Activated T-cell treated with anti-CD3 and anti-CD28 coated beads, Interleukin-2, amount 50 U/mL, for 48 hours (primary cell): ENCODE measurements around the gene RHOBTB3.

Experiments used
- DNase-seq, 2 experiments: peaks; one replicate each; pipeline ENCODE4 v3.0.0-alpha.2; 2020

Gene RHOBTB3

GRCh38 chr5:95733107-95733665 is 2.0 kb downstream of the RHOBTB3 start:
- DNase-seq, result no peak

GRCh38 chr5:95734187-95734586 is 3.1 kb downstream of the RHOBTB3 start:
- no peak for DNase-seq

DNA sequence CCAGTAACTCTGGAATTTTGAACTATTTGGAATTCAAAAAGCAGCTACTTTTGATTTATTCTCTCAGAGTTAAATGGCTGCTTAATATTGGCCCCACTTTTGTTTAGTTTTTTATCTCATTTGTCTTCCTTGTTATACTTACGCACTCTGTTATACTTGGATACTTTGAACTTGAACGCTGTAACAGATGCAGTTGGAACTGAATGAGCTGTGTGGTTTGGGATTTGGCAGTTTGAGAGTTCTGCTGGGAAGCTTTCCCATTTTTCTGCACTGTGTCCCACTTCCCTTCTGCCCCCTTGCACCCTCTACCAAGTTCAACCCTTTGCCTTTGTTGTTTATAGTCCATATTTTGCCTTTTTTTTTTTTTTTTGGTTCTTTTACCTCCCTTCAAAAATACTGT is 3.8 kb downstream of the RHOBTB3 start:
- DNase-seq, result no peak

- no peak for DNase-seq
Measured at GRCh38 chr5:95735406-95735805, 4.3 kb downstream of the RHOBTB3 start.

- no peak for DNase-seq
Measured at GRCh38 chr5:95738072-95738471, 6.9 kb downstream of the RHOBTB3 start.

DNA sequence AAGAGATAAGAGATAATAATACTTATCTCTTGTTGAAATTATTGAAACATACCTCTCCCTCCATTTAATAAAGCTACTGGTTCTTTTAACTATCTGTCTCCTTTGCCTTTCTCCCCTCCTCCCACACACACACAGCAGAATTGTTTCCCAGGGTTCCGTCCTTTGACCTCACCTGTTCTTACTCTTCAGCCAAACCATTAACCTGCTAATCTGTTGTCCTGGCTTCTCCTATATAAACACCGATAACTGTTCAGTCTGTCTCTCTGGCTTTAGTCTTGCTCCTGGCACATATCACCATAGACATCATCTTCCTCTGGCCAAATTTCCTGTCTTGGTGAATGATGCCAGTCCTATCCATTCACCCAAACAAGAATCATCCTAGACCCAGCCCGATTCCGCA is 7.7 kb downstream of the RHOBTB3 start:
- no peak for DNase-seq

DNA sequence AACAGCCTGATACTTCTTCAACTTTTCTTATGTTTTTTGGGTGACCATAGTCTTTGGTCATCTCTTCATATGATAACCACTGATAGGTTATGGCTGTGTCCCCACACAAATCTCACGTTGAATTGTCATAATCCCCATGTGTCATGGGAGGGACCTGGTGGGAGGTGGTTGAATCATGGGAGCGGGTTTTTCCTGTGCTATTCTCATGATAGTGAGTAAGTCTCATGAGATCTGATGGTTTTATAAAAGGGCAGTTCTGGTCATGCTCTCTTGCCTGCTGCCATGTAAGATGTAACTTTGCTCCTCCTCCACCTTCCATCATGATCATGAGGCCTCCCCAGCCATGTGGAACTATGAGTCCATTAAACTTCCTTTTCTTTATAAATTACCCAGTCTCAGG is 8.7 kb downstream of the RHOBTB3 start:
- no peak for DNase-seq

- DNase-seq, result no peak
Measured at GRCh38 chr5:95741458-95741857, 10.3 kb downstream of the RHOBTB3 start.

- DNase-seq, result no peak
Measured at GRCh38 chr5:95743232-95743631, 12.1 kb downstream of the RHOBTB3 start.

- no peak for DNase-seq
Measured at GRCh38 chr5:95743877-95744276, 12.7 kb downstream of the RHOBTB3 start.

- no peak for DNase-seq
Measured at GRCh38 chr5:95746194-95746593, 15.1 kb downstream of the RHOBTB3 start.

DNA sequence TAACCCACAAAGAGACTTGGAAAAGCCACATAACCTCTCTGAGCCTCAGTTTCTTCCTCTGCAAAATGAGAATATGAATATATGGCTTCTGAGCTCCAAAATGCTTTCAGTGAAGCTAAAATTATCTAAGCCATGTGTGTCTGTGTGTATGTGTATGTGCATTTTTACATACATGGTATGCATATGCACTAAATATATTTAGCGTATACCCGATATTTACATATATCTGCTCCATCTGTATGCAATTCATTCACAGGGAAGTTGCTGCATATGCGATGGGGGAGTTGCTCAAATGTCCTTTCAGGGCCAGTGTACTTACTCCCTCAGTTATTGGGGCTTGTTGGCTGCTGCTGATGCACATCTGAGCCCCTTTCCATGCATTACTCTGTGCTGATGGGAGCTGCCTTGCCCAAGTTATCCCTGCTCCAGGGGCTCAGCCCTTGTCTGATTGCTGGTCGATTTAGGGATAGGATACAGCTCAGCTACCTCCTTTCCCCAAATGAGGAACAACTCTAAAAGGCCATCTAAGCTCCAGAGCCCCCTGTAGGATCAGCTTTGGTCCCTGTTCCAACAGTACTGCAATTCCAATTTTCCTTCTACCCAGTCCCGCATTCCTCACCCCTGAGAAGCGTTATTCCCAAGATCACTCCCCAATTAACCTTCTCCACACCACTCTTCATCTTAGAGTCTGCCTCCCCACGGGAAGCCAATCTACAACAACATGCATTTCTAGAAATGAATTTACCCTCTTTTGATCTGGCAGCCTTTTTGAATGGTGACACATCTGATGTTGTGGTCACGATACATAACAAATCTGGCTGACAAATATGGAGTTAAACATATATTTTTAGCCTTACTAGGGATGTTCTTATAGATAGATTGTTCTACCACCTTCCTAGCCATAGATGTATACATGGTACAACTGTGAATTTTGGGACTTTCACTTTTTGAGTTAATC is 15.9 kb downstream of the RHOBTB3 start:
- no peak for DNase-seq

DNA sequence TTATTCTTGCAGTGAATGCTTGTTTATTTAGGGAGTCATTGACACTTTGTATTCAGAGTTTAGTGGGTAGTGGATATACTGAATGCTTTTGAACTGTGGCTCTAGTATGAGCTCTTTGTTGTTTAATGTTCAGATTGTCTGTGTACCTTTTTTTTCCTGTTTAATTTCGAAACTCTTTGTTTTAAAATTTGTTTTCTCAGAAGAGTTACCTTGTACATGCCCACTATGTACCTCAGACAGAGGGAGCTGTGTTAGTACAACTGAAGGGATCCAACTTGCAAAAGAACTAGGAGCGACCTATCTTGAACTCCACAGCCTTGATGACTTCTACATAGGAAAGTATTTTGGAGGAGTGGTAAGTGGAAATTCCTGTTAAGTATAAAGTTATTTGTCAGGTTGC is 17.0 kb downstream of the RHOBTB3 start:
- DNase-seq, result no peak

DNA sequence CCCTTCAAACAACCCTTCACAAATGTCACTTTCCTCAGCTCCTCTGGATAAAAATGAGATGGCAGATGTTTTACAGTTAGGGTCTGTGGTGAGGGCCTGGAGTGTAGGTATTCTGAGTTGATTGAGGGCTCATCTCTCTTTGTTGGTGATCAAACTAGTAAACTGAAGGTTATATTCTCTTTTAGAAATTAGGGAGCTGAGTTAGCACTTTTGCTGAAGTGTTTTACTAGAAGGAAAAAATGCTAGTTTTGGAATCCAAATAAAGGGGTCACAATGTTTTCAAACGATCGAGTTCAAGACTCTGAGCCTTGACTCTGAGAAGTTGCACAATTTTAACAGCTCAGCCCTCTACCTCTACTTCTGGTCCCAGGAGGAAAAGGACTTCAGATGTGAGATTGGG is 23.4 kb downstream of the RHOBTB3 start:
- DNase-seq, result no peak

GRCh38 chr5:95759005-95759404 is 27.9 kb downstream of the RHOBTB3 start:
- no peak for DNase-seq

DNA sequence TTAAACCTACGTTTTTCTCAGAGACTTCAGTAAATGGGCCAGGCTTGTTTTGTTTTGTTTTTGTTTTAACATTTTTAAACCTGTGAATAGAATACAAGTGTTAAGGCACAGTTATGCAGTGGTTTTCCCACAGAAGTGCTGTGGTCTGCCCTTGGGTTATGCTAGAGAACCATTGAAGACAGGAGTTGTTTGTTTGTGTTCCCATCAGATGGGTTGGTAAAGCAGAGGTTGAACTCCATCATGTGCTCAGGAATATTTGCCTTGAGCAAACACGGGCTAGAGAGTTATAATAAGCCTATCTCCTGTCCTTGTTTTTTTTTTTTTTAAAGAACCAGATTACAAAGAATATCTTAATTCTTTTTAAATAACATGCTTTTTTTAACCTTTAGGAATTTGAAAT is 28.5 kb downstream of the RHOBTB3 start:
- DNase-seq, result no peak

DNA sequence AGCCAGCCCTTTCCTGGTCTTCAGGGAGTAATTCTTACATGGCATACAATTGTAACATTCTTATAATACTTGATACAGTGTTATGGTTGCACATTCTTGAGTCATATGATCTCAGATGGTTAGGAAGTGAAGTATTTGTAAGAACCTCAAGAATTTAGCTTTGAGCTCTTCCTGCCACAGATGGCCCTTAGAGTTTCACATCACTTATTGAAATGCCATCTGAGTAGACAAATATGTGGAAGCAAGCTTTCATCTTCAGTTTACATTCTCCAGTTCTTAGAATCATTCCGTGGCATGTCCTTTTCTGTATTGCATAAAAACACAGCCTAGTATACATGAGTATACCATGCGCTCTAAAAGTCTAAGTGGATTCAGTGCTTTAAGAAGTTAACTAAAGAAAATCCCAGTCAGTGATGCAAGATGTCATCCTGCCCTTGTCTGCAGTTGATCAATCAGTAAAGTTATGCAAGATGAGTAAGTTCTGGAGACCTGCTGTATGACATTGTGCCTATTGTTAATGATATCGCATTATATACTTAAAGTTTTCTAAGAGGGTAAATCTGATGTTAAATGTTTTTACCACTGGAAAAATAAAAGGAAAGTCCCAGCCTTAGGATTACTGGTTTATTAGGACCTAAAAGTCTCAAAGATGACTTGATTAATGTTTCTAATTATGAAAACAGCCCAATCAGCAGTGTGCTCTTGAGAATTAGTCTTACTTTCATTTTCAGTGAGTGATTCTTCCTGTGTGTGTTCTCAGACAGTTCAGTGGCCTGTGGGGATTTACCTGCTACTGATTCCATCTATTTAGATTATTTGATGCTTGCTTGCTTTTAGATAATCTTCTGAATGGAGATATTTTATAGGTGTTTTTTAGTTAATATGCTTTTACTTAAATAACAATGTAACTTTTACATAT is 29.4 kb downstream of the RHOBTB3 start:
- no peak for DNase-seq

DNA sequence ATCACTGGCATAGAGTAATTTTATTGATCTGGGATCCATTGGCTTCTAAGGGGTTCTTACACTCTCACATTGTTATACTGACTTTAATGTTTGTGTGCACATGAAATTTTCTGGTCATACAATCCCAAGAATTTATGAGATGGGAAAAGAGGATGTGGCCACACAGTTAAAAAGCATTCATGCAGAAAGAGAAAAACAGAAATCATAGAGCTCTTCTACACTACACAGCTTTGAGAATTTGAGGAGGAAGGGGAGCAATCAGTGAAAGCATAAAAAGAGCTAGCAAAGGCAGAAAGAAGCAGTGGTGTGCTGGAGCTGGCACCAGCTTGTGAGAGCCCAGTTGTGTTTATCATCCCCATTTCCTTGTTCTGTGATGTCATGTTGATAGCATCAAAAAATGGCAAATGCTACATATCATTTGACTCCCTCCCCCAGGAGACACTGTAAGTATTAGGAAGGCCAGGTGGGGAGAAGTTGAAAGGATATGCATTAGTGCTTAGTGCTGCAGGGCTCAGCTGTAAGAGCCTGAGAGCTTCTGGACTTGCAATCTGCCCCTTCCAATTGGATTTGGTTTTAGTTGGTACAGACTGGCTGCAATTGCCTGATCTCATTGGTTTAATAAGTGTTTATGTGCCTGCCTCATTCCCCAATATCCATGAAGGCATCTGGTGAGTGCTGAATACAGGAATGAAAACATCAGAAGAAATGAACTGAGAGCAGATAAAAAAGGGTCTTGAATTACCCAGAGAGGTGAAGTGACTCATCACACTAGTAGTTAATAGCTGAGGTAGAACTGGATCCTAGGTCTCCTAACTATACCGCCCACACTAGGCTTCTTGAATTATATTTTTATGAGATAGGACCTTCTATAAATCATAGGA is 30.9 kb downstream of the RHOBTB3 start:
- DNase-seq, result no peak

- DNase-seq, result no peak
Measured at GRCh38 chr5:95762652-95763041, 31.5 kb downstream of the RHOBTB3 start.

GRCh38 chr5:95763941-95764340 is 32.8 kb downstream of the RHOBTB3 start:
- DNase-seq, result no peak

DNA sequence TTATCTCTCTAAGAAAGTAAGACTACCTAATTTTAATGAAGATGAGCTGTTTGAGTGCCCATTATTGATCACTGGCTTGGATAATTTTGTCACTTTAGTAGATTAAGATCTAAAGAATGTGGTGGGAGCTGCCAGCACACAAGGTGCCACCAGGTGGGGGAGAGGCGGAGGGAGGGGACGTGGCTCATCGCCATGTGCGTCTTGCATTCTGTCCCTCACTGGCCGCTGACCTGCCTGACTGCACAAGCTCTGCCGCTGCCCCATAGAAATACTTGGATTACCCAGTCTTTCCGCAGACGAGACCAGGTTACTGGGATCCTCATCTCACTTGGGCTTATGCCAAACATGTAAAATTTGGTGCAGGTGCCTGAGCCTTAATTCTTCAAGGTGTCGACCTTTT is 37.6 kb downstream of the RHOBTB3 start:
- no peak for DNase-seq
